ENCODE data around the gene CNOT10. TPM values are rescaled to one million over a fixed set of nuclear protein-coding genes. Genes with fewer than 3 reads are reported as not detected.

The CNOT10 gene
- total RNA-seq, 4 donors from 2014 or later = 22.9 to 49.2 (median 28.4) TPM

DNA sequence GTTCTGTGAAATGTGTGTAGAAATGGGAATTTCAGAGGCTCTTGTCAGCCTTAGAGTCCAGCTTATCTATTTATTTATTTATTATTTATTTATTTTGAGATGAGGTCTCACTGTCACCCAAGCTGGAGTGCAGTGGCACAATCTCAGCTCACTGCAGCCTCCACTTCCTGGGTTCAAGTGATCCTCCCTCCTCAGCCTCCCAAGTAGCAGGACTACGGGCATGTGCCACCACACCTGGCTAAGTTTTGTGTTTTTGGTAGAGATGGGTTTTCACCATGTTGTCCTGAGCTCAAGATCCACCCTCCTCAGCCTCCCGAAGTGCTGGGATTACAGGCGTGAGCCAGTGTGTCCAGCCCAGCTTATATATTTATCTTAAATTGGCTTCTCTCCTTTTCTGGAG is 11.5 kb downstream of the CNOT10 start:
- peaks cover 2% of the 10 kb centered on the region for H3K36me3 ChIP-seq
- no peaks in the 10 kb centered on the region for H3K9me3 ChIP-seq
- H3K27me3 ChIP-seq = no peaks in the 10 kb centered on the region
- no peaks in the 10 kb centered on the region for H3K4me1 ChIP-seq
- DNase-seq (ENCODE audit: low spot score in 2 of 2) = no peak
- 93% methylated on average over 3 of the region's 3 CpGs for WGBS
- H3K27ac ChIP-seq = no peak overlapping the region
- TF ChIP-seq, protein P1, sequence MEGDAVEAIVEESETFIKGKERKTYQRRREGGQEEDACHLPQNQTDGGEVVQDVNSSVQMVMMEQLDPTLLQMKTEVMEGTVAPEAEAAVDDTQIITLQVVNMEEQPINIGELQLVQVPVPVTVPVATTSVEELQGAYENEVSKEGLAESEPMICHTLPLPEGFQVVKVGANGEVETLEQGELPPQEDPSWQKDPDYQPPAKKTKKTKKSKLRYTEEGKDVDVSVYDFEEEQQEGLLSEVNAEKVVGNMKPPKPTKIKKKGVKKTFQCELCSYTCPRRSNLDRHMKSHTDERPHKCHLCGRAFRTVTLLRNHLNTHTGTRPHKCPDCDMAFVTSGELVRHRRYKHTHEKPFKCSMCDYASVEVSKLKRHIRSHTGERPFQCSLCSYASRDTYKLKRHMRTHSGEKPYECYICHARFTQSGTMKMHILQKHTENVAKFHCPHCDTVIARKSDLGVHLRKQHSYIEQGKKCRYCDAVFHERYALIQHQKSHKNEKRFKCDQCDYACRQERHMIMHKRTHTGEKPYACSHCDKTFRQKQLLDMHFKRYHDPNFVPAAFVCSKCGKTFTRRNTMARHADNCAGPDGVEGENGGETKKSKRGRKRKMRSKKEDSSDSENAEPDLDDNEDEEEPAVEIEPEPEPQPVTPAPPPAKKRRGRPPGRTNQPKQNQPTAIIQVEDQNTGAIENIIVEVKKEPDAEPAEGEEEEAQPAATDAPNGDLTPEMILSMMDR (IDR thresholded peaks at IDR 0.05) = no peak
- TF ChIP-seq POLR2AphosphoS5 (IDR thresholded peaks at IDR 0.05) = no peak
- no peak for TF ChIP-seq EP300 (IDR thresholded peaks at IDR 0.05)
- TF ChIP-seq POLR2A (IDR thresholded peaks at IDR 0.05) = no peak
- H3K4me3 ChIP-seq = no peak overlapping the region

DNA sequence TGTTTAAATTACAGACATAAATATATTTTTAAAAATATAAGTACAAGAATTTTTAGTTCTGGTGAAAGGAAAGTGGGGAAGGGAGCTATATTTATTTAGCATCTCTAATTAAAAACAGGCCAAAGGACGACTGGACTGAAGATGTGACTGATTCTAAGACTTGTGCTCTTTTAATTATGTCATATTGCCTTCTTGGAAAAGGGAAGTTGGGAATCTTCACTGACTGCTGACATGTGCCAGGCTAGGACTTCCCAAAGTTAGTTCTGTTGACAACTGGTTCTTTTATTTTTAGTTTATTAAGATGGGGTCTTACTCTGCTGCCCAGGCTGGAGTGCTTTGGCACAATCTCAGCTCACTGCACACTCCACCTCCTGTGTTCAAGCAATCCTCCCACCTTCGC is 13.5 kb downstream of the CNOT10 start:
- no peak overlapping the region for H3K4me3 ChIP-seq
- no peak overlapping the region for H3K27ac ChIP-seq
- no peak for TF ChIP-seq EP300 (IDR thresholded peaks at IDR 0.05)
- TF ChIP-seq POLR2A (IDR thresholded peaks at IDR 0.05) = no peak
- TF ChIP-seq POLR2AphosphoS5 (IDR thresholded peaks at IDR 0.05) = no peak
- TF ChIP-seq, protein P1 (IDR thresholded peaks at IDR 0.05) = no peak
- no peaks in the 10 kb centered on the region for H3K9me3 ChIP-seq
- H3K4me1 ChIP-seq = no peaks in the 10 kb centered on the region
- H3K36me3 ChIP-seq = peaks cover 2% of the 10 kb centered on the region
- no peak for DNase-seq (ENCODE audit: low spot score in 2 of 2)
- 83% methylated on average over 2 of the region's 2 CpGs for WGBS
- no peaks in the 10 kb centered on the region for H3K27me3 ChIP-seq

DNA sequence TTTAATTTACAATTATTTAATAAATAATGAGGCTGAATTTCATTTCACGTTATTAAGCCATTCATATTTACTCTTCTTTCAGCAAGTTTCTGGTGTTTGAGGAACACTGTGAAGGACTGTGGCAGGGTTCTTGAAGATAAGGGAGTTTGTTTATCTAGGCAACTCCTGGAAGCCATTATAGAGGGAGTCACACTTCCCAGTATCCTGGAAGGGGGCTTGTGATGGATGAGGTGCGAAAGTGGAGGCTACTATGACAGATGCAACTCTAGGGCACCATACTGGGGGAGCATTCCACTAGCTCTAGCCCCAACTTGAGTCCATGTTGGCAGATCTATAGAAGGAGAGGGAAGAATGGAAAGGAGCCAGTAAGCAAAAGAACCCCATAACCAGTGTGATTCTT is 14.4 kb downstream of the CNOT10 start:
- no peak for DNase-seq (ENCODE audit: low spot score in 2 of 2)
- Histone ChIP-seq H3K4me3 (no peak overlapping the region), H3K36me3 (peaks cover 2% of the 10 kb centered on the region), H3K27ac (no peak overlapping the region), H3K27me3 (no peaks in the 10 kb centered on the region), H3K4me1 (peaks cover 3% of the 10 kb centered on the region), H3K9me3 (no peaks in the 10 kb centered on the region)
- TF ChIP-seq POLR2A (IDR thresholded peaks at IDR 0.05) (no peak), POLR2AphosphoS5 (IDR thresholded peaks at IDR 0.05) (no peak)
- TF ChIP-seq, protein P1 (IDR thresholded peaks at IDR 0.05) = no peak
- WGBS = 85% methylated on average over 2 of the region's 2 CpGs

DNA sequence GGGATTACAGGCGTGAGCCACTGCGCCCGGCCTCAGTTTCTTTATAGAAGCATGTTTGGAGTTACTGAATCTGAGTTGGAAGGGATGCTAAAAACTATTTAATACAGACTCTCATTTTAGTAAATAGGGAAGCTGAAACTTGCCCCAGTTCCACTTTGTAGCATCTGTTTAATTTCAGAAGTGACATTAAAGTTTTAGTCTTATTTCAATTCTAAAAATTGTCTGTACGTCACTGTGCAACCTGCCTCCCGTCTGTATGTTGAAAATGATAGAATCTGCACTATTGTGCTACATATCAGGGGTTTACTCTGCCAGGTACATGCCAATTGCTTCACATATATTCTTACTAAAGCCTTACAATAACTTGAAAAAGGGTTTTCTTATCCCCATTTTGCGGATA is 15.3 kb downstream of the CNOT10 start:
- WGBS = 81% methylated on average over 6 of the region's 6 CpGs
- H3K4me1 ChIP-seq = peaks cover 3% of the 10 kb centered on the region
- H3K27me3 ChIP-seq = no peaks in the 10 kb centered on the region
- H3K36me3 ChIP-seq = peaks cover 2% of the 10 kb centered on the region
- no peaks in the 10 kb centered on the region for H3K9me3 ChIP-seq
- TF ChIP-seq, protein P1 (IDR thresholded peaks at IDR 0.05) = no peak
- TF ChIP-seq EP300 (IDR thresholded peaks at IDR 0.05) = no peak
- no peak for TF ChIP-seq POLR2A (IDR thresholded peaks at IDR 0.05)
- TF ChIP-seq POLR2AphosphoS5 (IDR thresholded peaks at IDR 0.05) = no peak
- no peak overlapping the region for H3K27ac ChIP-seq
- H3K4me3 ChIP-seq = no peak overlapping the region
- DNase-seq (ENCODE audit: low spot score in 2 of 2) = no peak

DNA sequence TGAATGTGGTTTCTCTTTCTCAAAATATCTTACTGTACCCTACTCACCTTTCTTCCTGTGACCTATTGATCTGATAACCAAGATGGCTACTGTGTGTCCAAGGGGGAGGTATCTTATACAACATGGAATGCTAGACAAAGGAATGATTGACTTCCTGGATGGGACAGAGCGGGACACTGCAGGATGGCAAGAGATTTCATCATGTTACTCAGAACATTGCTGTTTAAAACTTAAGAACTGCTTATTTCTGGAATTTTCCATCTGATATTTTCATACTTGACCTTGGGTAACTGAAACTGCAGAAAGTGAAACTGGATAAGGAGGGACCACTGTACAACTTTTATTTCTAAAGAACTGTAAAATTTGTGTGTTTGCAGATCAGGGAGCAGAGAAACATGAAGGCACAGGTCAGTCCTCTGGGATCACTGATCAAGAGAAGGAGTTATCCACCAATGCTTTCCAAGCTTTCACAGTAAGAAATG is 18.5 kb downstream of the CNOT10 start:
- peaks cover 2% of the 10 kb centered on the region for H3K36me3 ChIP-seq
- no peak for TF ChIP-seq POLR2A (IDR thresholded peaks at IDR 0.05)
- no peak for TF ChIP-seq POLR2AphosphoS5 (IDR thresholded peaks at IDR 0.05)
- TF ChIP-seq, protein P1 (IDR thresholded peaks at IDR 0.05) = no peak
- TF ChIP-seq EP300 (IDR thresholded peaks at IDR 0.05) = no peak

More for the DNA sequence above, 18.5 kb downstream of the CNOT10 start:
- Histone ChIP-seq H3K27ac (no peak overlapping the region), H3K9me3 (no peaks in the 10 kb centered on the region), H3K27me3 (no peaks in the 10 kb centered on the region), H3K4me3 (no peak overlapping the region), H3K4me1 (peaks cover 15% of the 10 kb centered on the region)
- WGBS = 87% methylated on average over 1 of the region's 1 CpG
- no peak for DNase-seq (ENCODE audit: low spot score in 2 of 2)

Measured in suprapubic skin (tissue), 4 donors.